GM12874 (cell line): Measurements from ENCODE around the gene SYAP1.

ENCODE experiments used
- TF ChIP-seq, protein P1 (sequence below): IDR thresholded peaks from 2 replicates; pipeline ENCODE4 v1.5.1; 2011; ENCODE audit warnings: low read depth, mild to moderate bottlenecking, control low read depth, low read length, moderate library complexity; ENCODE audit not compliant: insufficient read depth

Gene SYAP1

DNA sequence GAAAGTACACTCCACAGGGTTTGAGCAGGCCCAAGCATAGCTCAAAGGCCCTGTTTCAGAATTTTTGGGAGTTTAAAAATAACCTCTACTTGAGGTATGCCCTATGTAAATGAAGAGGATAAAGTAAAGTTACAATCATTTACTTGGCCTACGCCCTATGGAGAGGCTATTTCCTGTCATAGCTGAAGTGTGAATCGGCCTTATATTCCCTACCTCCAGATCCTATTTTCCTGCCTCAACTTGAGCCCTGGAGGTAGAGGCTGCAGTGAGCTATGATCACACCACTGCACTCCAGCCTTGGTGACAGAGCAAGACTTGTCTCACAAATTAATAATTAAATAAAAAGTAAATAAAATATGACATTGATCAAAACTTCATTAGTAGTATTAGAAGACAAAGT lies 55.3 kb downstream of the SYAP1 start:
- TF ChIP-seq, protein P1, sequence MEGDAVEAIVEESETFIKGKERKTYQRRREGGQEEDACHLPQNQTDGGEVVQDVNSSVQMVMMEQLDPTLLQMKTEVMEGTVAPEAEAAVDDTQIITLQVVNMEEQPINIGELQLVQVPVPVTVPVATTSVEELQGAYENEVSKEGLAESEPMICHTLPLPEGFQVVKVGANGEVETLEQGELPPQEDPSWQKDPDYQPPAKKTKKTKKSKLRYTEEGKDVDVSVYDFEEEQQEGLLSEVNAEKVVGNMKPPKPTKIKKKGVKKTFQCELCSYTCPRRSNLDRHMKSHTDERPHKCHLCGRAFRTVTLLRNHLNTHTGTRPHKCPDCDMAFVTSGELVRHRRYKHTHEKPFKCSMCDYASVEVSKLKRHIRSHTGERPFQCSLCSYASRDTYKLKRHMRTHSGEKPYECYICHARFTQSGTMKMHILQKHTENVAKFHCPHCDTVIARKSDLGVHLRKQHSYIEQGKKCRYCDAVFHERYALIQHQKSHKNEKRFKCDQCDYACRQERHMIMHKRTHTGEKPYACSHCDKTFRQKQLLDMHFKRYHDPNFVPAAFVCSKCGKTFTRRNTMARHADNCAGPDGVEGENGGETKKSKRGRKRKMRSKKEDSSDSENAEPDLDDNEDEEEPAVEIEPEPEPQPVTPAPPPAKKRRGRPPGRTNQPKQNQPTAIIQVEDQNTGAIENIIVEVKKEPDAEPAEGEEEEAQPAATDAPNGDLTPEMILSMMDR: no peak

DNA sequence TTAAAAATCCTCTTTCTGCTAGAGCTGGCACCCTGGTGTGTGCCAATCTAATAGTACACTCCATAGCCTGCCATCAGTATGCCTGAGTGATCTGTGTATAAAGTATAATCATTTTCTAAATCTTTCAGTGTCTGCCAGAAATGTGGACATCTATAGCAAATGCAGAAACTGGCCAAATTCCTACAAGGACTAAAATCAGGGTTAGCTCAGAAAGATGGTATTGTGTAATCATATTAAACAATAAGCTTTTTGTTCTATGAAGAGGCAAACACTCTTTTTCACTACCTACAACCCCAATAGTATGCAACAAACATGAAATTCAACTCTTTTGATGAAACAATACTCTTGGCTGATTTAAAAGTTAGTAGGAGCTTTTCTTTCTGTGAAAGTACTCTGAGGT lies 59.1 kb downstream of the SYAP1 start:
- TF ChIP-seq, protein P1: no peak

DNA sequence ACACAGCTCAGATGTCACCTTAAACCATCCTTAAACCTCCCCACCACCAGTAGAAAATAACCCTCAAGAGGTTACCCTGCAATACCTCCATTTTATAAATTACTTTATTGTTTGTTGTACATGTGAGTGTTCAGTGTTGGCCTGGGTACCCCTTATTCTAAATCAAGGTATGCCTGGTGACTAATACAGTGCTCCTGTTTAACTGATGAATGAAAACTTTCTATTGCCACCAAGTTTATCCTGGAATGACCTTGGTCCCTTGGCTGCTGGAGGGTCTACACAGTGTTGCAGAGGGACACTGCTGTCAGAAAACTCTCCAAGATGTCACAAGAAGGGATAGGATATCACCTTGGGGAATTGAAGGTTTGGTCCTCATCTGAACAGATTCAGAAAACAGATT lies 59.6 kb downstream of the SYAP1 start:
- TF ChIP-seq, protein P1: no peak

DNA sequence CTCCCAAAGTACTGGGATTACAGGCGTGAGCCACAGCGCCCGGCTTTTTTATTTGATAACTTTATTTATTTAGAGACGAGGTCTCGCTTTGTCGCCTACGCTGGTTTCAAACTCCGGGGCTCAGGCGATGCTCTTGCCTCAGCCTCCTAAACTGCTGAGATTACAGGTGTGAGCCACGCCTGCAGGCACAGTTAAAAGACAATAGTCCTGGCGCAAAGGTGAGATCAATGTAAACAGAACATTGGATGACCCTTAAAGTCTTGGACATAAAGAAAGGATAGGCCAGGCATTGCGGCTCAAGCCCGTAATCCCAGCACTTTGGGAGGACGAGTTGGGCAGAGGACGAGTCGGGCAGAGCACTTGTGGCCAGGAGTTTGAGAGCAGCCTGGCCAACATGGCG lies 64.0 kb downstream of the SYAP1 start:
- TF ChIP-seq, protein P1: no peak

DNA sequence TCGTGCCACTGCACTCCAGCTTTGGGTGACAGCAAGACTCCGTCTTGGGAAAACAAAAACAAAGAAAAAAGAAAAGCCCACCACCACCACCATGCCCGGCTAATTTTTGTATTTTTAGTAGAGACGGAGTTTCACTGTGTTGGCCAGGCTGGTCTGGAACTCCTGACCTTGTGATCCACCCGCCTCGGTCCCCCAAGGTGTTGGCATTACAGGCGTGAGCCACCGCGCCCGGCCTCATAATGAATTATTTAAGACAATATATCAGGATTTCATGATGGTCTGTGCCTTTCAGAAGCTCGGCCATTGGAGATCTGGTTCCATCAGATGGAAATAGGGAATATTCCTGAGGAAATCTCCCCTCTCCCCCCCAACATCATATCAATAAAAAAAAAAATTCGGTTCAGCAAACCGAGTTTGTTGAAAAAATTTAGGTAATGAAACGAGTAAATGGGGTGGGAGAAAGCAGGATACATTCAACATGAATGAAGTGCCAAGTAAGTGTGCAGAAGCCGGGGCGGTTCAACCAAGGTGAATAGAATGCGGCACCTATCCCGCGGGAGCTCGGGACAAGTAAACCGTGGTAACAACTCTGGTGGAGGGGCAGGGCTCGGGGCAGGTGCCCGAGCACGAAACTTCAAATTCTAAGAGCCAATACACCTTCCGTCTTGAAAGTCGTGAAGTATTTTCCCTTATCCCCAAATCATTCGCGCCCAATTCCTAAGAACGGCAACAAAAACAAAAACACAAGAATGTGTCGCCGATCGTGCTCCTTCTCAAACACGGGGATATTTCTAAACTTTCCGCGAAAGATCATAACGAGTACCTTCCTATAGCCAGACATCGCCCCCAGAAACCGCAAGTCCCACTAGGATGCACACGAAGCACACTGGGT lies 66.1 kb downstream of the SYAP1 start:
- TF ChIP-seq, protein P1: no peak

DNA sequence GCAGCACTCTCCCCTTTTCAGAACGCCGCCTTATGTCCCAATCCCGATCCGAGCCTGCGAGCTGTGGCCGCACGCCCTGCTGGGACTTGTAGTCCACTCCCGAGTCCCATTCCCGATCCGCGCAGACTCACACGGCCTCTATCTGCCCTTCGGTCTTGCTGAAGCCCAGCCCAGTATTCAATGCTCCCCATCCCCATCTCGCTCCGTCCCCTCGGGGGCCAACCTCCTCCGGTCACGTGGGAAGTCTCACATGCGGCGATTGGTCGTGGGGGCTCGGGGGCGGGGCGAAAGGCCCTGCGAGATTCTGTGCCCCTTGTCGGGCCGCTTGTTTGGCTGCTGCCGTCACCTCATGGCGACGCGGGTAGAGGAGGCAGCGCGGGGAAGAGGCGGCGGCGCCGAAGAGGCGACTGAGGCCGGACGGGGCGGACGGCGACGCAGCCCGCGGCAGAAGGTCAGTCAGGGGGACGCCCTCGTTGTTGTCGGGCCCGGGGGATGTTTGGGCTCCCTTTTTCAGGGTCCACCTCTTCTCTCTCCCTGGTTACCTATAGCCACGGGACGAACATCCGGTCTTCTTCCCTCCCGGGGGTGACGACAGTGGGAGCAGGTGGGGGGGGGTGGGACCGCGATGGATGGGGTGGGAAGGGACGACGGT lies 66.9 kb downstream of the SYAP1 start, which contains the start of gene TXLNG:
TXLNG (plus strand) TSS at position 328 of the 652 bp plus-strand sequence; CDS start at position 350, 22 bp downstream.
- TF ChIP-seq, protein P1: no peak
